HepG2 (cell line): ENCODE measurements around the gene KCNG4. TPM values are rescaled to one million over a fixed set of nuclear protein-coding genes. Genes with fewer than 3 reads are reported as not detected.

ENCODE experiments used
- BORCS8-MEF2B ChIP-seq: sonication (generic); formaldehyde crosslinking; IDR thresholded peaks from 2 replicates; pipeline ENCODE4 v1.8.0; 2022; ENCODE audit warnings: mild to moderate bottlenecking, missing genetic modification reagents
- CAMTA2 ChIP-seq: sonication (generic); formaldehyde crosslinking; IDR thresholded peaks from 2 replicates; pipeline ENCODE4 v1.4.0; 2020; ENCODE audit warnings: mild to moderate bottlenecking, missing genetic modification reagents, borderline replicate concordance
- DPF2 ChIP-seq: sonication (generic); formaldehyde crosslinking; IDR thresholded peaks from 2 replicates; pipeline ENCODE4 v1.4.0; 2020; ENCODE audit warnings: mild to moderate bottlenecking, low read depth, missing genetic modification reagents, borderline replicate concordance
- HDAC2 ChIP-seq: sonication (generic); formaldehyde crosslinking; IDR thresholded peaks from 2 replicates; pipeline ENCODE4 v1.4.0; 2020; ENCODE audit warnings: missing genetic modification reagents
- HNF4A ChIP-seq: sonication (generic); formaldehyde crosslinking; IDR thresholded peaks from 2 replicates; pipeline ENCODE4 v1.4.0; 2020; ENCODE audit warnings: missing genetic modification reagents
- HNRNPK ChIP-seq: fragments of 200-400 bp; formaldehyde crosslinking; IDR thresholded peaks from 2 replicates; pipeline ENCODE4 v1.6.1; 2018; ENCODE audit warnings: low read length, low read depth, moderate library complexity, mild to moderate bottlenecking; ENCODE audit not compliant: poor library complexity, severe bottlenecking
- MBD4 ChIP-seq: IDR thresholded peaks from 2 replicates; pipeline ENCODE4 v1.6.1; 2012; ENCODE audit warnings: low read length, inconsistent platforms, borderline replicate concordance
- MZF1 ChIP-seq: sonication (generic); formaldehyde crosslinking; IDR thresholded peaks from 2 replicates; pipeline ENCODE4 v1.8.1; 2023; ENCODE audit warnings: mild to moderate bottlenecking, missing genetic modification reagents, borderline replicate concordance
- POGZ ChIP-seq: sonication (generic); formaldehyde crosslinking; IDR thresholded peaks from 2 replicates; pipeline ENCODE4 v1.4.0; 2020; ENCODE audit warnings: mild to moderate bottlenecking, missing genetic modification reagents
- RARG ChIP-seq: sonication (generic); formaldehyde crosslinking; IDR thresholded peaks from 2 replicates; pipeline ENCODE4 v1.4.0; 2020; ENCODE audit warnings: low read depth, mild to moderate bottlenecking, missing genetic modification reagents
- SNAI1 ChIP-seq: sonication (generic); formaldehyde crosslinking; IDR thresholded peaks from 2 replicates; pipeline ENCODE4 v1.5.0; 2020; ENCODE audit warnings: mild to moderate bottlenecking, missing genetic modification reagents, borderline replicate concordance
- SP1 ChIP-seq, 2 experiments: fragments of 450-650 bp in 1 of 2; sonication (generic) in 1 of 2; formaldehyde crosslinking in 1 of 2; IDR thresholded peaks; 2 replicates each; pipeline versions ENCODE4 v1.4.0 to v1.6.1; 2016 to 2020; ENCODE audit warnings: missing genetic modification reagents in 1 of 2
- WIZ ChIP-seq: sonication (generic); formaldehyde crosslinking; IDR thresholded peaks from 2 replicates; pipeline ENCODE4 v1.5.1; 2020; ENCODE audit warnings: mild to moderate bottlenecking, missing genetic modification reagents
- ZBTB40 ChIP-seq, 2 experiments: fragments of 450-650 bp in 1 of 2; sonication (generic) in 1 of 2; formaldehyde crosslinking in 1 of 2; IDR thresholded peaks; 2 replicates each; pipeline versions ENCODE4 v1.6.1 to v1.8.0; 2016 to 2022; ENCODE audit warnings: antibody characterized with exemption in 1 of 2, mild to moderate bottlenecking in 1 of 2, missing genetic modification reagents in 1 of 2
- ZFP82 ChIP-seq: sonication (generic); formaldehyde crosslinking; IDR thresholded peaks from 2 replicates; pipeline ENCODE4 v1.5.1; 2020; ENCODE audit warnings: mild to moderate bottlenecking, missing genetic modification reagents, borderline replicate concordance
- ZMAT3 ChIP-seq: sonication (generic); formaldehyde crosslinking; conservative IDR thresholded peaks from 2 replicates; pipeline ENCODE4 v1.7.0; 2021; ENCODE audit warnings: missing genetic modification reagents
- ZNF30 ChIP-seq: sonication (generic); formaldehyde crosslinking; IDR thresholded peaks from 2 replicates; pipeline ENCODE4 v1.5.0; 2020; ENCODE audit warnings: mild to moderate bottlenecking, missing genetic modification reagents
- ZNF737 ChIP-seq: sonication (generic); formaldehyde crosslinking; IDR thresholded peaks from 2 replicates; pipeline ENCODE4 v1.5.0; 2020; ENCODE audit warnings: missing genetic modification reagents, mild to moderate bottlenecking, borderline replicate concordance
- ZNF749 ChIP-seq: sonication (generic); formaldehyde crosslinking; IDR thresholded peaks from 2 replicates; pipeline ENCODE4 v1.8.0; 2022; ENCODE audit warnings: mild to moderate bottlenecking, missing genetic modification reagents, moderate library complexity, borderline replicate concordance
- ZSCAN25 ChIP-seq: sonication (generic); formaldehyde crosslinking; IDR thresholded peaks from 2 replicates; pipeline ENCODE4 v1.8.0; 2022; ENCODE audit warnings: mild to moderate bottlenecking, missing genetic modification reagents
- polyA plus RNA-seq, 8 experiments: library from polyadenylated mRNA; depleted of rRNA in 3 of 8; stranded (reverse) in 7 of 8; unstranded in 1 of 8; fragments of >200 nt; fragmentation: Illumina TruSeq in 4 of 8; extraction: Trizol in 4 of 8; gene quantifications; 2 replicates each; pipeline versions ENCODE4 v1.2.1 to v1.2.3, GENCODE V29; 2011 to 2016; ENCODE audit warnings: low read depth in 4 of 8, missing spikeins in 1 of 8, mixed read lengths in 1 of 8; ENCODE audit not compliant: insufficient read depth in 1 of 8
- total RNA-seq, 5 experiments: library from RNA; depleted of rRNA; stranded (reverse); fragments of >200 nt; fragmentation: Illumina TruSeq; extraction: Trizol; gene quantifications; 2 replicates each; pipeline ENCODE4 v1.2.3, GENCODE V29; 2016; ENCODE audit warnings: low read depth in 1 of 5
- TF ChIP-seq, protein P1 (sequence below): sonication (generic); formaldehyde crosslinking; IDR thresholded peaks from 2 replicates; pipeline ENCODE4 v1.9.0; 2021; ENCODE audit warnings: missing genetic modification reagents, borderline replicate concordance

KCNG4 gene
- total and polyA plus RNA-seq, 2 of the 13 experiments (the other 11 are each of a cell fraction or from before 2014, with no cell fraction given), result not detected

DNA sequence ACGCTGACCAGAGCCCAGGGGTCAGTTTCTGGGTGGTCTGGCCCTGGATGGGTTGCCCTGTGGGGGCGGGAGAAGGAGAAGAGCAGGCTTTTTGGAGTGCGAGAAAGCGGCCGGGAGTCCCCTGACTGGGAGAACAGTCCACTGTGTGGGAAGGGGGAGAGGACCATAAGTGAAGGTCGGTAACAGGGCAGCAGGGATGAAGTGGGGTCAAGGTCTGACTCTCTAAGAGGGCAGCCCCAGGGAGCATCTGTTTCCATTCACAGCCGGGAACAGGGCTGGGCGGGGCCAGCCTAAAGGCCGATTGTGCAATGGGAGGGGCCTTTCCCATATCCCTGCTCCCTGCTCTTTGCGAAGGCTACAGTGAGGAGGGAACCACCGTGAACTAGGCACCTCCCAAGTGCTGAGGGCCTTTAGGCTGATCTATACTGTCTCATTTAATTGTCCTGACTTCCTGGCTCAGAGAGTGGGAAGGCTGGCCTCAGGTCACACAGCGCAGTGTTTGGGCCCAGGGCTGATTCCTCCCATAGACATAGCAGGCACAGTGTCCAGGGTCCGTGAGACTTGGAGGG, 44.4 kb upstream of the KCNG4 start (continued):
- TF ChIP-seq ZNF737 (CRISPR knock-in tag) (no peak), CAMTA2 (CRISPR knock-in tag) (no peak), POGZ (CRISPR knock-in tag) (no peak), MZF1 (CRISPR knock-in tag) (no peak), SP1 (IDR thresholded peaks at IDR 0.05) (no peak), SP1 (CRISPR knock-in tag; IDR thresholded peaks at IDR 0.05) (0 out of 2 replicates have a peak, but pooled peaks have one; percentile 20), RARG (CRISPR knock-in tag) (no peak), DPF2 (CRISPR knock-in tag) (no peak), BORCS8-MEF2B (CRISPR knock-in tag) (0 out of 2 replicates have a peak, but pooled peaks have one; percentile 26), ZFP82 (no peak), ZBTB40 (IDR thresholded peaks at IDR 0.05) (no peak), ZBTB40 (CRISPR knock-in tag; IDR thresholded peaks at IDR 0.05) (no peak), ZMAT3 (CRISPR knock-in tag) (no peak), SNAI1 (CRISPR knock-in tag) (no peak), ZNF30 (CRISPR knock-in tag) (no peak), ZSCAN25 (no peak), MBD4 (no peak), WIZ (CRISPR knock-in tag) (no peak), HNF4A (CRISPR knock-in tag) (peak; percentile 67), HDAC2 (no peak), HNRNPK (no peak), ZNF749 (CRISPR knock-in tag) (no peak)
- TF ChIP-seq, protein P1, sequence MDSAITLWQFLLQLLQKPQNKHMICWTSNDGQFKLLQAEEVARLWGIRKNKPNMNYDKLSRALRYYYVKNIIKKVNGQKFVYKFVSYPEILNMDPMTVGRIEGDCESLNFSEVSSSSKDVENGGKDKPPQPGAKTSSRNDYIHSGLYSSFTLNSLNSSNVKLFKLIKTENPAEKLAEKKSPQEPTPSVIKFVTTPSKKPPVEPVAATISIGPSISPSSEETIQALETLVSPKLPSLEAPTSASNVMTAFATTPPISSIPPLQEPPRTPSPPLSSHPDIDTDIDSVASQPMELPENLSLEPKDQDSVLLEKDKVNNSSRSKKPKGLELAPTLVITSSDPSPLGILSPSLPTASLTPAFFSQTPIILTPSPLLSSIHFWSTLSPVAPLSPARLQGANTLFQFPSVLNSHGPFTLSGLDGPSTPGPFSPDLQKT (CRISPR knock-in tag), result no peak
